Measurements from ENCODE around the gene ZNF865. TPM values are rescaled to one million over a fixed set of nuclear protein-coding genes. Genes with fewer than 3 reads are reported as not detected.

Gene ZNF865
- total and polyA plus RNA-seq, 2 donors (not counting 1 experiment from before 2014, with no cell fraction given): 11.3 to 22.7 TPM

- intact Hi-C loops (cut with micrococcal nuclease): loop anchor here (2.0 kb wide), 1 partner anchor 19 kb away; the partner anchor contains the start of gene FIZ1
- WGBS (ENCODE audit: insufficient coverage): 18% methylated on average over 19 of the region's 20 CpGs
- H3K4me1 Mint-ChIP-seq: peaks cover 28% of the 10 kb centered on the region
- peak overlapping the region; percentile 93 for H3K4me2 ChIP-seq (replicated peaks; ENCODE audit: low read depth, low read length, poor library complexity, severe bottlenecking)
- H3K27me3 Mint-ChIP-seq: no peaks in the 10 kb centered on the region
- peak overlapping the region; percentile 96 for H2AFZ ChIP-seq (ENCODE audit: insufficient read depth, low read depth, low read length, poor library complexity, severe bottlenecking)
- H3K27ac Mint-ChIP-seq: peak overlapping the region; percentile 68
- ChIA-PET POLR2A (interaction anchor here (0.6 to 1.9 kb wide), 4 partner anchors 14 to 26 kb away, joined by 3 to 8 read pairs (median 5); partner anchors contain the start of genes FIZ1 and ZNF865), CTCF (interaction anchor here (1.4 kb wide), 1 partner anchor 53 kb away, joined by 7 read pairs; no protein-coding TSS in a partner anchor)
- H3K9ac ChIP-seq (ENCODE audit: low read length): peak overlapping the region; percentile 80
- no peaks in the 10 kb centered on the region for H3K27me3 ChIP-seq (replicated peaks in 1 of 4; ENCODE audit: control extremely low read depth in 1 of 4, control insufficient read depth in 3 of 4, insufficient read depth in 4 of 4, low read length in 3 of 4)
- peak overlapping the region; percentile 54 to 80 for H3K27ac ChIP-seq (ENCODE audit: low read length in 2 of 2)
- peak; percentile 47 for DNase-seq
- no peaks in the 10 kb centered on the region for H3K9me3 Mint-ChIP-seq (ENCODE audit: insufficient read depth)
- peaks cover 0 to 9% (median 0%) of the 10 kb centered on the region in 3 donors for H3K9me3 ChIP-seq (ENCODE audit: control extremely low read depth in 1 of 3, control insufficient read depth in 2 of 3, insufficient read depth in 1 of 3, low read length in 2 of 3)
- no peaks in the 10 kb centered on the region for H4K20me1 ChIP-seq (ENCODE audit: control insufficient read depth, insufficient read depth, low read length, poor library complexity, severe bottlenecking)
- H3K4me3 ChIP-seq (ENCODE audit: control extremely low read depth in 1 of 5, extremely low read depth in 1 of 5, insufficient read depth in 1 of 5, low read depth in 2 of 5, low read length in 4 of 5): peak overlapping the region in 4 of 5 experiments; percentile 59 to 78 (median 72)
- TF ChIP-seq, protein P1, sequence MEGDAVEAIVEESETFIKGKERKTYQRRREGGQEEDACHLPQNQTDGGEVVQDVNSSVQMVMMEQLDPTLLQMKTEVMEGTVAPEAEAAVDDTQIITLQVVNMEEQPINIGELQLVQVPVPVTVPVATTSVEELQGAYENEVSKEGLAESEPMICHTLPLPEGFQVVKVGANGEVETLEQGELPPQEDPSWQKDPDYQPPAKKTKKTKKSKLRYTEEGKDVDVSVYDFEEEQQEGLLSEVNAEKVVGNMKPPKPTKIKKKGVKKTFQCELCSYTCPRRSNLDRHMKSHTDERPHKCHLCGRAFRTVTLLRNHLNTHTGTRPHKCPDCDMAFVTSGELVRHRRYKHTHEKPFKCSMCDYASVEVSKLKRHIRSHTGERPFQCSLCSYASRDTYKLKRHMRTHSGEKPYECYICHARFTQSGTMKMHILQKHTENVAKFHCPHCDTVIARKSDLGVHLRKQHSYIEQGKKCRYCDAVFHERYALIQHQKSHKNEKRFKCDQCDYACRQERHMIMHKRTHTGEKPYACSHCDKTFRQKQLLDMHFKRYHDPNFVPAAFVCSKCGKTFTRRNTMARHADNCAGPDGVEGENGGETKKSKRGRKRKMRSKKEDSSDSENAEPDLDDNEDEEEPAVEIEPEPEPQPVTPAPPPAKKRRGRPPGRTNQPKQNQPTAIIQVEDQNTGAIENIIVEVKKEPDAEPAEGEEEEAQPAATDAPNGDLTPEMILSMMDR (IDR thresholded peaks at IDR 0.05): no peak
- no peak for TF ChIP-seq EZH2 (IDR thresholded peaks at IDR 0.05; ENCODE audit: borderline replicate concordance, insufficient read depth, low read depth, low read length, poor library complexity, severe bottlenecking)
- H3K4me3 Mint-ChIP-seq: peak overlapping the region; percentile 83
- ATAC-seq (ENCODE audit: low read depth): peak; percentile 39
- peaks cover 17 to 21% of the 10 kb centered on the region in 2 donors for H3K4me1 ChIP-seq (ENCODE audit: control insufficient read depth in 2 of 2, insufficient read depth in 2 of 2, low read length in 2 of 2)
- no peaks in the 10 kb centered on the region for H3K79me2 ChIP-seq (ENCODE audit: control insufficient read depth, insufficient read depth, low read length)
- no peaks in the 10 kb centered on the region for H3K36me3 ChIP-seq (replicated peaks in 1 of 2; ENCODE audit: control extremely low read depth in 1 of 2, control insufficient read depth in 1 of 2, extremely low read depth in 1 of 2, insufficient read depth in 2 of 2, low read length in 1 of 2)
These were observed 25.5 kb upstream of the ZNF865 start for GRCh38 chr19:55579766-55580621.
